Pancreas (tissue), 10 donors: ENCODE measurements around the gene CCDC187. TPM values are rescaled to one million over a fixed set of nuclear protein-coding genes. Genes with fewer than 3 reads are reported as not detected.

Source experiments
- ATAC-seq, 4 donors: fragments of 200-7000 bp; cut with Tn5 transposase; one replicate each; pipeline versions ENCODE4 v1.8.0 to v1.9.1; 2020; ENCODE audit warnings: mild to moderate bottlenecking in 4 of 4, moderate library complexity in 4 of 4
- DNase-seq, 6 donors: peaks; one replicate each; pipeline ENCODE4 v3.0.0-alpha.2; 2020
- FAIRE-seq: peaks from 2 replicates; lab custom pipeline; 2012; peaks lifted over from hg19 to GRCh38; lab: Jason Lieb, UNC
- H3K27ac ChIP-seq, 4 donors: fragments of 200-600 bp; sonication (generic); 1 replicate in 3 of 4; 2 replicates in 1 of 4; pipeline versions ENCODE4 v1.5.0 to v1.8.0; 2020
- H3K27me3 ChIP-seq, 4 donors: fragments of 200-600 bp; one replicate each; pipeline ENCODE4 v1.8.0; 2021
- H3K36me3 ChIP-seq, 3 donors: fragments of 200-600 bp; sonication (generic) in 1 of 3; one replicate each; pipeline versions ENCODE4 v1.5.0 to v1.8.0; 2020 to 2021
- H3K4me1 ChIP-seq, 3 donors: fragments of 200-600 bp; one replicate each; pipeline ENCODE4 v1.8.0; 2021
- H3K4me3 ChIP-seq, 4 donors: fragments of 200-600 bp; sonication (generic) in 2 of 4; one replicate each; pipeline versions ENCODE4 v1.5.0 to v1.8.0; 2020 to 2021
- H3K9me3 ChIP-seq, 4 donors: fragments of 200-600 bp; one replicate each; pipeline ENCODE4 v1.8.0; 2021
- CTCF ChIP-seq, 4 donors: fragments of 200-600 bp; sonication (generic) in 3 of 4; IDR thresholded peaks; one replicate each; pipeline versions ENCODE4 v1.5.0 to v1.8.0; 2021; ENCODE audit warnings: antibody characterized with exemption in 4 of 4
- WGBS, 2 donors: extraction: QIAGEN DNeasy Blood & Tissue Kit; methylation state at CpG; one replicate each; pipeline ENCODE4 v1.1.7; 2013; 5-methylcytosine and 5-hydroxymethylcytosine counted together
- intact Hi-C, 3 donors: fragments of 100-400 bp; cut with DNase I; formaldehyde crosslinking; loops; one replicate each; pipeline versions ENCODE4 v1.11.1 to v1.14.2; 2022
- polyA plus RNA-seq, 2 donors: library from polyadenylated mRNA; stranded (reverse); fragments of 200-250 nt; gene quantifications; one replicate each; pipeline ENCODE4 v1.2.3, GENCODE V29; 2013
- total RNA-seq, 6 donors: library from RNA; stranded (reverse); fragmentation: NEBNext Ultra II Directional in 4 of 6; extraction: Animal tissue kit (Norgen Biotek cat#: 25700) in 4 of 6; gene quantifications; one replicate each; pipeline versions ENCODE4 v1.2.1 to v1.2.4, GENCODE V29; 2021 to 2023
- donor health status: healthy with polysubstance abuse.
- donor health status: DM: no; HTN: no; CAD: no; lungs with moderate emphysema.
- donor health status: DM: no; HTN: no; CAD: no.
- donor health status: control.
- donor health status: control.
- donor health status: Bipolar disorder and iron deficiency.
- donor health status: DM: yes; HTN: yes; CAD: no.
- donor health status: DM: no; HTN: no; CAD: no.
- donor health status: DM: no; HTN: no; CAD: no.
- donor health status: DM: yes; HTN: yes; CAD: no.

CCDC187 gene
- total and polyA plus RNA-seq, 8 donors = 0.14 to 2.6 (median 0.43) TPM

GRCh38 chr9:136243631-136244030 is 60.3 kb downstream of the CCDC187 start:
- H3K27me3 ChIP-seq = no peaks in the 10 kb centered on the region
- WGBS, 2 donors = 62 to 64% methylated on average over 4 of the region's 4 CpGs
- H3K9me3 ChIP-seq = no peaks in the 10 kb centered on the region
- FAIRE-seq (no peak), ATAC-seq (no peak), DNase-seq (peak in 1 of 6 donors; percentile 4)
- TF ChIP-seq CTCF (IDR thresholded peaks at IDR 0.05) = no peak
- intact Hi-C loops = no loop called here
- peaks cover 33 to 52% (median 36%) of the 10 kb centered on the region in 3 donors for H3K4me1 ChIP-seq
- no peak overlapping the region for H3K27ac ChIP-seq
- H3K4me3 ChIP-seq = no peak overlapping the region
- H3K36me3 ChIP-seq = no peaks in the 10 kb centered on the region

GRCh38 chr9:136242918-136243525 is 60.9 kb downstream of the CCDC187 start:
- no peak overlapping the region for H3K27ac ChIP-seq
- 64% methylated on average over 6 of the region's 6 CpGs for WGBS, 2 donors
- no peaks in the 10 kb centered on the region for H3K36me3 ChIP-seq
- H3K4me1 ChIP-seq = peaks cover 28 to 52% (median 33%) of the 10 kb centered on the region in 3 donors
- TF ChIP-seq CTCF (IDR thresholded peaks at IDR 0.05) = no peak
- H3K27me3 ChIP-seq = no peaks in the 10 kb centered on the region
- FAIRE-seq (no peak), ATAC-seq (no peak), DNase-seq (peak in 1 of 6 donors; percentile 13)
- no peaks in the 10 kb centered on the region for H3K9me3 ChIP-seq
- intact Hi-C loops = no loop called here
- no peak overlapping the region for H3K4me3 ChIP-seq

GRCh38 chr9:136242248-136242647 is 61.6 kb downstream of the CCDC187 start:
- intact Hi-C loops = no loop called here
- Histone ChIP-seq H3K9me3 (no peaks in the 10 kb centered on the region), H3K27ac (no peak overlapping the region), H3K4me1 (peaks cover 28 to 52% (median 33%) of the 10 kb centered on the region in 3 donors), H3K4me3 (no peak overlapping the region), H3K36me3 (no peaks in the 10 kb centered on the region), H3K27me3 (no peaks in the 10 kb centered on the region)
- no peak for ATAC-seq
- 86 to 90% methylated on average over 8 of the region's 8 CpGs for WGBS, 2 donors
- FAIRE-seq = no peak
- DNase-seq = peak in 1 of 6 donors; percentile 53
- TF ChIP-seq CTCF (IDR thresholded peaks at IDR 0.05) = no peak

GRCh38 chr9:136241542-136241941 is 62.4 kb downstream of the CCDC187 start:
- Histone ChIP-seq H3K4me3 (no peak overlapping the region), H3K27ac (no peak overlapping the region), H3K36me3 (no peaks in the 10 kb centered on the region), H3K4me1 (peaks cover 27 to 52% (median 31%) of the 10 kb centered on the region in 3 donors), H3K27me3 (no peaks in the 10 kb centered on the region), H3K9me3 (no peaks in the 10 kb centered on the region)
- FAIRE-seq (no peak), DNase-seq (peak in 1 of 6 donors; percentile 50), ATAC-seq (no peak)
- no peak for TF ChIP-seq CTCF (IDR thresholded peaks at IDR 0.05)
- intact Hi-C loops = no loop called here
- 89% methylated on average over 13 of the region's 13 CpGs for WGBS, 2 donors

GRCh38 chr9:136240941-136241340 is 63.0 kb downstream of the CCDC187 start:
- ATAC-seq (no peak), DNase-seq (peak in 1 of 6 donors; percentile 39), FAIRE-seq (no peak)
- intact Hi-C loops = no loop called here
- Histone ChIP-seq H3K9me3 (no peaks in the 10 kb centered on the region), H3K27me3 (no peaks in the 10 kb centered on the region), H3K4me1 (peaks cover 21 to 48% (median 27%) of the 10 kb centered on the region in 3 donors), H3K27ac (no peak overlapping the region), H3K36me3 (no peaks in the 10 kb centered on the region), H3K4me3 (no peak overlapping the region)
- no peak for TF ChIP-seq CTCF (IDR thresholded peaks at IDR 0.05)
- 80 to 81% methylated on average over 20 of the region's 20 CpGs for WGBS, 2 donors
